ENCODE measurements around the gene CRK. TPM values are rescaled to one million over a fixed set of nuclear protein-coding genes. Genes with fewer than 3 reads are reported as not detected.
"Not testable (repeated sequence)": the region's sequence is repeated elsewhere in the genome, so short reads cannot be mapped to it uniquely, and the experiment has no call there.

Gene CRK
- total RNA-seq, 1 experiment from 2014 or later = 72.3 TPM

DNA sequence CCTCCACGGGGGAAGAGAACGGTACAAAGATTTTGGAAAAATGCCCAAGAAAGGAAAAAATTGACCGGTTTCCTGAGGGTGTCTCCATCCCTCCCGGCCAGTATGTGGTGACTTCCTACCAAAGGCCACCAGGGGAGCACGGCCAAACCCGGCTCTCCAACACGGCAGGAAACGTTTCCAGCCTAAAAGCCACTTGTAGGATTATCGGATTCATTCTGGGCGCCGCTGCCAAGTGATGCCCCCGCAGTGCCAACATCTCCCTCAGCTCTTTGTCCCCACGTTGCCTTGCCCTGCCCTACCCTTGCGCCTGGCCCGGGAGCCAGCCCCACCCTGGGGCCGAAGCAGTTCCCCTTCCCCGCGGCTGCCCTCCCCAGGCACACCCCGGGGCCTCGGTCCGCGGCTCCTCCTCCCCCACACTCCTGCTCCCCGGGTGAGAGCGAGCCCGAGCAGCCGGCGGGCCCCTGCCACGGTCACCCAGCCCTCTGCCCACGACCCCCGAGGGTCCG, 688 bp downstream of the CRK start:
- H3K4me3 Mint-ChIP-seq (ENCODE audit: unreplicated experiment) = peak overlapping the region; percentile 93
- H3K27me3 Mint-ChIP-seq (ENCODE audit: insufficient read depth, unreplicated experiment) = no peaks in the 10 kb centered on the region
- peaks cover 9% of the 10 kb centered on the region; the same call in 1 of the 2 replicates for H3K4me1 ChIP-seq
- peak; percentile 76 to 78 for DNase-seq
- ChIA-PET POLR2A (interaction anchor here (0.6 to 1.7 kb wide), 9 partner anchors 26 to 344 kb away, joined by 3 to 7 read pairs (median 4); partner anchors contain the start of gene INPP5K), CTCF (interaction anchor here (0.6 to 4.1 kb wide), 2 partner anchors 61 to 603 kb away, joined by 3 to 17 read pairs; partner anchors contain the start of gene INPP5K)
- TF ChIP-seq, protein P1, sequence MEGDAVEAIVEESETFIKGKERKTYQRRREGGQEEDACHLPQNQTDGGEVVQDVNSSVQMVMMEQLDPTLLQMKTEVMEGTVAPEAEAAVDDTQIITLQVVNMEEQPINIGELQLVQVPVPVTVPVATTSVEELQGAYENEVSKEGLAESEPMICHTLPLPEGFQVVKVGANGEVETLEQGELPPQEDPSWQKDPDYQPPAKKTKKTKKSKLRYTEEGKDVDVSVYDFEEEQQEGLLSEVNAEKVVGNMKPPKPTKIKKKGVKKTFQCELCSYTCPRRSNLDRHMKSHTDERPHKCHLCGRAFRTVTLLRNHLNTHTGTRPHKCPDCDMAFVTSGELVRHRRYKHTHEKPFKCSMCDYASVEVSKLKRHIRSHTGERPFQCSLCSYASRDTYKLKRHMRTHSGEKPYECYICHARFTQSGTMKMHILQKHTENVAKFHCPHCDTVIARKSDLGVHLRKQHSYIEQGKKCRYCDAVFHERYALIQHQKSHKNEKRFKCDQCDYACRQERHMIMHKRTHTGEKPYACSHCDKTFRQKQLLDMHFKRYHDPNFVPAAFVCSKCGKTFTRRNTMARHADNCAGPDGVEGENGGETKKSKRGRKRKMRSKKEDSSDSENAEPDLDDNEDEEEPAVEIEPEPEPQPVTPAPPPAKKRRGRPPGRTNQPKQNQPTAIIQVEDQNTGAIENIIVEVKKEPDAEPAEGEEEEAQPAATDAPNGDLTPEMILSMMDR (IDR thresholded peaks at IDR 0.05; ENCODE audit: insufficient read depth in 1 of 2, low read depth in 1 of 2, low read length in 1 of 2, severe bottlenecking in 1 of 2, unreplicated experiment in 1 of 2) = peak; percentile 56 to 84
- no peaks in the 10 kb centered on the region for H3K27me3 ChIP-seq (replicated peaks; ENCODE audit: control insufficient read depth, insufficient read depth, low read length)
- no TSS peak for BruUV-seq (replicated peaks)
- H3K4me3 ChIP-seq (ENCODE audit: low read depth, low read length) = peak overlapping the region; percentile 99
- peak overlapping the region; percentile 58 for H3K27ac Mint-ChIP-seq (ENCODE audit: unreplicated experiment)
- intact Hi-C loops (cut with micrococcal nuclease; ENCODE audit: unreplicated experiment) = loop anchor here (1.0 to 10.0 kb wide), 2 partner anchors 90 to 169 kb away; partner anchors contain the start of gene SLC43A2
- no peaks in the 10 kb centered on the region for H3K9me3 ChIP-seq
- H3K9me3 Mint-ChIP-seq (ENCODE audit: unreplicated experiment) = no peaks in the 10 kb centered on the region
- H3K36me3 ChIP-seq (ENCODE audit: control insufficient read depth, insufficient read depth, low read length) = no peaks in the 10 kb centered on the region; the same call in 1 of the 2 replicates
- H3K4me1 Mint-ChIP-seq (ENCODE audit: low read depth, unreplicated experiment) = peaks cover 13% of the 10 kb centered on the region
- peaks cover 69% of the 10 kb centered on the region for H3K36me3 Mint-ChIP-seq (ENCODE audit: insufficient read depth, unreplicated experiment)

DNA sequence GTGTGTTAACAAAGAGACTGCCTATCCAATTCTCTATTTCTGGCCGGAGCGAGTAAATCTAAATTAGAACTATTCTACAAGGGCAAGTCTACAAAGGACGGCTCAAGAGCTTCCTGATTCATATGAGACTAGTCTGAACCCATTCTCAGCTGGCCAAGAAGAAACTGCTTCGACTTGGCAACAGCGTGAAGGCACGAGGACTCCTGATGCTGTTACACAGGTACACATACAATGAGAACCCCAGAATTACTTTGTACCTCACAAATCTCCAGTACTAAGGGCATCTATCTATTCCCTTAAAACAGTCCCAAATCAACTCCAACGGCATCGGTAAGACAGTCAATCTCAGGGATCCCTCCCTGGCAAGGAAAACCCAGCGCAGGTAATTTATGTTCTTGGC, 1.5 kb downstream of the CRK start:
- Histone ChIP-seq H3K4me3 (ENCODE audit: low read depth, low read length) (peak overlapping the region; percentile 99), H3K4me1 (peaks cover 14% of the 10 kb centered on the region), H3K9me3 (no peaks in the 10 kb centered on the region), H3K36me3 (ENCODE audit: control insufficient read depth, insufficient read depth, low read length) (no peaks in the 10 kb centered on the region; the same call in 1 of the 2 replicates), H3K27me3 (replicated peaks; ENCODE audit: control insufficient read depth, insufficient read depth, low read length) (no peaks in the 10 kb centered on the region)
- CTCF ChIA-PET = interaction anchor here (4.1 kb wide), 1 partner anchor 62 kb away, joined by 17 read pairs; the partner anchor contains the start of gene INPP5K
- DNase-seq = no peak
- POLR2A ChIA-PET = no interaction called here
- BruUV-seq (replicated peaks) = no TSS peak
- H3K4me3 Mint-ChIP-seq (ENCODE audit: unreplicated experiment) = peak overlapping the region; percentile 93
- no peaks in the 10 kb centered on the region for H3K27me3 Mint-ChIP-seq (ENCODE audit: insufficient read depth, unreplicated experiment)
- intact Hi-C loops (cut with micrococcal nuclease; ENCODE audit: unreplicated experiment) = loop anchor here (10.0 kb wide), 1 partner anchor 170 kb away; the partner anchor contains the start of gene SLC43A2
- H3K36me3 Mint-ChIP-seq (ENCODE audit: insufficient read depth, unreplicated experiment) = peaks cover 73% of the 10 kb centered on the region
- H3K4me1 Mint-ChIP-seq (ENCODE audit: low read depth, unreplicated experiment) = peaks cover 16% of the 10 kb centered on the region
- no peaks in the 10 kb centered on the region for H3K9me3 Mint-ChIP-seq (ENCODE audit: unreplicated experiment)
- H3K27ac Mint-ChIP-seq (ENCODE audit: unreplicated experiment) = peak overlapping the region; percentile 58
- TF ChIP-seq, protein P1 (IDR thresholded peaks at IDR 0.05; ENCODE audit: insufficient read depth in 1 of 2, low read depth in 1 of 2, low read length in 1 of 2, severe bottlenecking in 1 of 2, unreplicated experiment in 1 of 2) = no peak

DNA sequence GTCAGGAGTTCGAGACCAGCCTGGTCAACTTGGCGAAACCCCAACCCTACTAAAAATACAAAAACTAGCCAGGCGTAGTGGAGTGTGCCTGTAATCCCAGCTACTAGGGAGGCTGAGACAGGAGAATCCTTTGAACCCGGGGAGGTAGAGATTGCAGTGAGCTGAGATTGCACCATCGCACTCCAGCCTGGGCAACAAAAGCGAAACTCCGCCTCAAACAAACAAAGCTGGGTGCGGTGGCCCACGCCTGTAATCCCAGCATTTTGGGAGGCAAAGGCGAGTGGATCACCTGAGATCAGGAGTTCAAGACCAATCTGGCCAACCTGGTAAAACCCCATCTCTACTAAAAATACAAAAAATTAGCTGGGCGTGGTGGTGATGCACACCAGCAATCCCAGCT, 2.3 kb downstream of the CRK start:
- CTCF ChIA-PET = interaction anchor here (4.1 kb wide), 1 partner anchor 62 kb away, joined by 17 read pairs; the partner anchor contains the start of gene INPP5K
- H3K4me1 Mint-ChIP-seq (ENCODE audit: low read depth, unreplicated experiment) = peaks cover 24% of the 10 kb centered on the region
- H3K27me3 Mint-ChIP-seq (ENCODE audit: insufficient read depth, unreplicated experiment); H3K9me3 Mint-ChIP-seq (ENCODE audit: unreplicated experiment); H3K4me3 ChIP-seq (ENCODE audit: low read depth, low read length); DNase-seq; POLR2A ChIA-PET; H3K27me3 ChIP-seq (replicated peaks; ENCODE audit: control insufficient read depth, insufficient read depth, low read length); H3K9me3 ChIP-seq; BruUV-seq (replicated peaks); H3K36me3 ChIP-seq (ENCODE audit: control insufficient read depth, insufficient read depth, low read length): not testable (repeated sequence)
- peak overlapping the region; percentile 16 for H3K4me3 Mint-ChIP-seq (ENCODE audit: unreplicated experiment)
- intact Hi-C loops (cut with micrococcal nuclease; ENCODE audit: unreplicated experiment) = loop anchor here (10.0 kb wide), 1 partner anchor 171 kb away; the partner anchor contains the start of gene SLC43A2
- peaks cover 80% of the 10 kb centered on the region for H3K36me3 Mint-ChIP-seq (ENCODE audit: insufficient read depth, unreplicated experiment)
- H3K4me1 ChIP-seq = peaks cover 19% of the 10 kb centered on the region
- peak overlapping the region; percentile 35 for H3K27ac Mint-ChIP-seq (ENCODE audit: unreplicated experiment)

Data from Caco-2 (cell line).